Measurements from ENCODE around the gene FMNL2. TPM values are rescaled to one million over a fixed set of nuclear protein-coding genes. Genes with fewer than 3 reads are reported as not detected.

The FMNL2 gene
- total RNA-seq, 1 experiment from 2014 or later, result 33.6 TPM

DNA sequence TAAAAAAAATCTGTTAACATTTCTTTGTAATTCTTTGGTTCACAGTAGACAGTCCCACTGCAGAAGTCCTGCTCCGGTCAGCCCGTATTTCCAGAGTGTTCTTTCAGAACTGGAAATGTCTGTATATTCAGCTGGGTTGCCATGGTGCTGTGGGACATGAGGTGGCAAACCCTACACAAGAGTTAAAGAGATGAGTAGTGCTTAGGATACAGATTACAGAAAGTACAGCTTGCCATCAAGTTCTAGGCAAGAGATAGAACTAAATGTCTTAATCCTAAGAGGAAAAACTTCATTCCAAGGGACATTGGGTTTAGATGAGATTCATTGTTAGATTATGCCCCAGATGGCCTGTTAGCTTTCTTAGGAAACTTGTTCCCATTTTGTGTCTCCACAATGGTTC, 60.1 kb downstream of the FMNL2 start:
- BruUV-seq (replicated peaks), result no TSS peak
- H3K4me1 ChIP-seq (ENCODE audit: control insufficient read depth, insufficient read depth, low read length), result peaks cover 14% of the 10 kb centered on the region
- H3K27me3 ChIP-seq (ENCODE audit: control insufficient read depth, insufficient read depth, low read length), result no peaks in the 10 kb centered on the region
- no peaks in the 10 kb centered on the region for H3K9me3 ChIP-seq (ENCODE audit: control insufficient read depth, insufficient read depth, low read depth, low read length)
- H3K27ac ChIP-seq (ENCODE audit: low read length), result no peak overlapping the region
- intact Hi-C loops (cut with micrococcal nuclease; ENCODE audit: unreplicated experiment), result no loop called here
- H3K4me3 ChIP-seq (ENCODE audit: low read depth in 2 of 2, low read length in 2 of 2), result no peak overlapping the region
- in situ Hi-C loops (cut with HindIII; ENCODE audit: low pct_unique_long_range_greater_than_20kb, low sequenced_read_pairs), result no loop called here
- CTCF ChIA-PET, result no interaction called here
- no peaks in the 10 kb centered on the region for H3K36me3 ChIP-seq (ENCODE audit: control insufficient read depth, insufficient read depth, low read length)
- DNase-seq (ENCODE audit: low read depth, low spot score) (no peak), ATAC-seq (no peak)
- POLR2A ChIA-PET, result no interaction called here
- TF ChIP-seq, protein P1, sequence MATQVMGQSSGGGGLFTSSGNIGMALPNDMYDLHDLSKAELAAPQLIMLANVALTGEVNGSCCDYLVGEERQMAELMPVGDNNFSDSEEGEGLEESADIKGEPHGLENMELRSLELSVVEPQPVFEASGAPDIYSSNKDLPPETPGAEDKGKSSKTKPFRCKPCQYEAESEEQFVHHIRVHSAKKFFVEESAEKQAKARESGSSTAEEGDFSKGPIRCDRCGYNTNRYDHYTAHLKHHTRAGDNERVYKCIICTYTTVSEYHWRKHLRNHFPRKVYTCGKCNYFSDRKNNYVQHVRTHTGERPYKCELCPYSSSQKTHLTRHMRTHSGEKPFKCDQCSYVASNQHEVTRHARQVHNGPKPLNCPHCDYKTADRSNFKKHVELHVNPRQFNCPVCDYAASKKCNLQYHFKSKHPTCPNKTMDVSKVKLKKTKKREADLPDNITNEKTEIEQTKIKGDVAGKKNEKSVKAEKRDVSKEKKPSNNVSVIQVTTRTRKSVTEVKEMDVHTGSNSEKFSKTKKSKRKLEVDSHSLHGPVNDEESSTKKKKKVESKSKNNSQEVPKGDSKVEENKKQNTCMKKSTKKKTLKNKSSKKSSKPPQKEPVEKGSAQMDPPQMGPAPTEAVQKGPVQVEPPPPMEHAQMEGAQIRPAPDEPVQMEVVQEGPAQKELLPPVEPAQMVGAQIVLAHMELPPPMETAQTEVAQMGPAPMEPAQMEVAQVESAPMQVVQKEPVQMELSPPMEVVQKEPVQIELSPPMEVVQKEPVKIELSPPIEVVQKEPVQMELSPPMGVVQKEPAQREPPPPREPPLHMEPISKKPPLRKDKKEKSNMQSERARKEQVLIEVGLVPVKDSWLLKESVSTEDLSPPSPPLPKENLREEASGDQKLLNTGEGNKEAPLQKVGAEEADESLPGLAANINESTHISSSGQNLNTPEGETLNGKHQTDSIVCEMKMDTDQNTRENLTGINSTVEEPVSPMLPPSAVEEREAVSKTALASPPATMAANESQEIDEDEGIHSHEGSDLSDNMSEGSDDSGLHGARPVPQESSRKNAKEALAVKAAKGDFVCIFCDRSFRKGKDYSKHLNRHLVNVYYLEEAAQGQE (IDR thresholded peaks at IDR 0.05; ENCODE audit: insufficient read depth in 1 of 2, low read depth in 2 of 2, low read length in 1 of 2), result no peak
- TF ChIP-seq POLR2AphosphoS5 (IDR thresholded peaks at IDR 0.05; ENCODE audit: low read depth, low read length) (no peak), SIN3A (IDR thresholded peaks at IDR 0.05; ENCODE audit: borderline replicate concordance, insufficient read depth, low read depth, low read length) (no peak), TCF7L2 (IDR thresholded peaks at IDR 0.05; ENCODE audit: low read depth, low read length) (no peak)
- TF ChIP-seq, protein P2, sequence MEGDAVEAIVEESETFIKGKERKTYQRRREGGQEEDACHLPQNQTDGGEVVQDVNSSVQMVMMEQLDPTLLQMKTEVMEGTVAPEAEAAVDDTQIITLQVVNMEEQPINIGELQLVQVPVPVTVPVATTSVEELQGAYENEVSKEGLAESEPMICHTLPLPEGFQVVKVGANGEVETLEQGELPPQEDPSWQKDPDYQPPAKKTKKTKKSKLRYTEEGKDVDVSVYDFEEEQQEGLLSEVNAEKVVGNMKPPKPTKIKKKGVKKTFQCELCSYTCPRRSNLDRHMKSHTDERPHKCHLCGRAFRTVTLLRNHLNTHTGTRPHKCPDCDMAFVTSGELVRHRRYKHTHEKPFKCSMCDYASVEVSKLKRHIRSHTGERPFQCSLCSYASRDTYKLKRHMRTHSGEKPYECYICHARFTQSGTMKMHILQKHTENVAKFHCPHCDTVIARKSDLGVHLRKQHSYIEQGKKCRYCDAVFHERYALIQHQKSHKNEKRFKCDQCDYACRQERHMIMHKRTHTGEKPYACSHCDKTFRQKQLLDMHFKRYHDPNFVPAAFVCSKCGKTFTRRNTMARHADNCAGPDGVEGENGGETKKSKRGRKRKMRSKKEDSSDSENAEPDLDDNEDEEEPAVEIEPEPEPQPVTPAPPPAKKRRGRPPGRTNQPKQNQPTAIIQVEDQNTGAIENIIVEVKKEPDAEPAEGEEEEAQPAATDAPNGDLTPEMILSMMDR (IDR thresholded peaks at IDR 0.05), result no peak

DNA sequence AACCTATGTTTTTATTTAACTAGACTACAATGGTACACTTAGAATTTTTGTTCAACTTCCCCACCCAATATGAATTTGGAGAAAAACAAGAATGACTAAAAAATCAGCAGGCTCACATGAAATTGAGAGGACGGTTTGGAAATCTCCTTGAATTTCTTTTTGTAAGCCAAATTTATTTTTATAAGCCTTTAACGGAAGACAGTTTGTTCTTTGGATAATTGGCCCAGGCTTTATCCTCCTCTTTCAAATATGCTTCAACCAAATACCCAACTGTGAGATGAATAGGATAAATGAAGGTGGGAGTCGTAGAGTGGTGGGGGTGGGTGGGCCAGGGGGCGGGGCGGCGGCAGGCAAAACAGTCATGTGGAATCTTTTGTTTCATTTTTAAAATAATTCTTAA, 60.6 kb downstream of the FMNL2 start:
- CTCF ChIA-PET, result no interaction called here
- Histone ChIP-seq H3K4me1 (ENCODE audit: control insufficient read depth, insufficient read depth, low read length) (peaks cover 14% of the 10 kb centered on the region), H3K9me3 (ENCODE audit: control insufficient read depth, insufficient read depth, low read depth, low read length) (no peaks in the 10 kb centered on the region), H3K36me3 (ENCODE audit: control insufficient read depth, insufficient read depth, low read length) (no peaks in the 10 kb centered on the region), H3K4me3 (ENCODE audit: low read depth in 2 of 2, low read length in 2 of 2) (no peak overlapping the region), H3K27me3 (ENCODE audit: control insufficient read depth, insufficient read depth, low read length) (no peaks in the 10 kb centered on the region), H3K27ac (ENCODE audit: low read length) (no peak overlapping the region)
- intact Hi-C loops (cut with micrococcal nuclease; ENCODE audit: unreplicated experiment) (no loop called here), in situ Hi-C loops (cut with HindIII; ENCODE audit: low pct_unique_long_range_greater_than_20kb, low sequenced_read_pairs) (no loop called here)
- BruUV-seq (replicated peaks), result no TSS peak
- ATAC-seq (no peak), DNase-seq (ENCODE audit: low read depth, low spot score) (no peak)
- TF ChIP-seq POLR2AphosphoS5 (IDR thresholded peaks at IDR 0.05; ENCODE audit: low read depth, low read length) (no peak), TCF7L2 (IDR thresholded peaks at IDR 0.05; ENCODE audit: low read depth, low read length) (no peak)
- TF ChIP-seq, protein P1 (IDR thresholded peaks at IDR 0.05; ENCODE audit: insufficient read depth in 1 of 2, low read depth in 2 of 2, low read length in 1 of 2), result no peak
- TF ChIP-seq, protein P2 (IDR thresholded peaks at IDR 0.05), result no peak
- POLR2A ChIA-PET, result no interaction called here

Data from Panc1 (cell line).